ENCODE results near the gene CERS6. TPM values are rescaled to one million over a fixed set of nuclear protein-coding genes. Genes with fewer than 3 reads are reported as not detected.

CERS6 gene
- total and polyA plus RNA-seq, 10 donors, result 2.5 to 22.3 (median 12.8) TPM

DNA sequence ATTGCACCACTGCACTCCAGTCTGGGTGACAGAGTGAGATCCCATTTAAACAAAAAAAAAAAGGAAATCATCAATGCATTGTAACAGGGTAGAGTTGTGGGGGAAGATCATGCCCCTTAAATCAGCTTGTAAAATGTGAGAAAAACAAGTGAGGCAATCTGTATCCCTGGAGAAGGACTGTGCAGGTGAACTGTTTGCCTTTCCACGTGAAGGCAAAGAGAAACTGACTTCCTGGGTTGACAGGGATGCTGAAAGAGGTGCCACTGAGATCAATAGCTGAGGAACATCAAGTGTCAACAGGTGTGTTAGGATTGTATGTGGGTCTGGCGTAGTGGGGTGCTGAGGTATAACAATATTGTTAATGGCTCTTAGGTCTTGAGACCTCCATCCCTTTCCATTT, 48.3 kb downstream of the CERS6 start:
- Histone ChIP-seq H3K27ac (no peak overlapping the region), H3K36me3 (peaks cover 0 to 3% (median 0%) of the 10 kb centered on the region in 6 donors), H3K27me3 (replicated peaks in 1 of 7) (no peaks in the 10 kb centered on the region), H3K4me3 (no peak overlapping the region), H3K4me1 (no peaks in the 10 kb centered on the region), H3K9me3 (peaks cover 0 to 13% (median 7%) of the 10 kb centered on the region in 8 donors)
- intact Hi-C loops (cut with DNase I; ENCODE audit: low total_unique reads), result no loop called here
- DNase-seq, result no peak
- no peak for TF ChIP-seq CTCF (IDR thresholded peaks at IDR 0.05 in 8 of 11, conservative IDR thresholded peaks at IDR 0.05 in 3 of 11)
- TF ChIP-seq POLR2AphosphoS5 (IDR thresholded peaks at IDR 0.05), result no peak
- no peak for TF ChIP-seq POLR2A (IDR thresholded peaks at IDR 0.05)
- WGBS, 5 donors, result 80 to 93% (median 86%) methylated on average over 2 of the region's 2 CpGs

GRCh38 chr2:168510125-168510756, 54.2 kb downstream of the CERS6 start:
- no peaks in the 10 kb centered on the region for H3K4me1 ChIP-seq
- TF ChIP-seq POLR2AphosphoS5 (IDR thresholded peaks at IDR 0.05), result no peak
- no peak for TF ChIP-seq CTCF (IDR thresholded peaks at IDR 0.05 in 8 of 11, conservative IDR thresholded peaks at IDR 0.05 in 3 of 11)
- no peak for TF ChIP-seq POLR2A (IDR thresholded peaks at IDR 0.05)
- no peak for DNase-seq
- no peaks in the 10 kb centered on the region for H3K9me3 ChIP-seq
- no peak overlapping the region for H3K27ac ChIP-seq
- H3K36me3 ChIP-seq, result no peaks in the 10 kb centered on the region
- no peaks in the 10 kb centered on the region for H3K27me3 ChIP-seq (replicated peaks in 1 of 7)
- intact Hi-C loops (cut with DNase I; ENCODE audit: low total_unique reads), result no loop called here
- H3K4me3 ChIP-seq, result no peak overlapping the region
- 93 to 95% (median 94%) methylated on average over 6 of the region's 6 CpGs for WGBS, 5 donors

DNA sequence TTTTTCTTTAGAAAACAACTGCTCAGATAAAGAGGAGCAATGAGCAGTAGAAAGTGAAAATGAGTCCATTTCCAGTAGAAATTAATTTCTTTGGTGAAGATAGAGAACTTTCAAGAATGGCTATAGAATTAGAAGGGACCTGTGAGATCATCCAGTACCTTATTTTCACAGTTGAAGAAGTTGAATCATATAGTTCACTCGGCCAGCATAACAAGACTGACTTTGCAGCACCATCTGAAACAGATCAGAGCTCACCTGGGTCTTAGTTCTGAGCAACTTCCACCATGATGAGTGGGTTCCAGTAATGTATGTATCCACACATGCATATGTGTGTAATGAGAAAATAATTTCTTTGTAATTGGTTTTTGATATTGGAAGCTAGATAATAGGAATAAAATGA, 58.6 kb downstream of the CERS6 start:
- intact Hi-C loops (cut with DNase I; ENCODE audit: low total_unique reads), result no loop called here
- H3K4me1 ChIP-seq, result peaks cover 0 to 11% (median 5%) of the 10 kb centered on the region in 6 donors
- no peaks in the 10 kb centered on the region for H3K27me3 ChIP-seq (replicated peaks in 1 of 7)
- no peak overlapping the region for H3K4me3 ChIP-seq
- no peaks in the 10 kb centered on the region for H3K9me3 ChIP-seq
- DNase-seq, result no peak
- H3K36me3 ChIP-seq, result no peaks in the 10 kb centered on the region
- H3K27ac ChIP-seq, result no peak overlapping the region
- 82 to 92% (median 85%) methylated on average over 1 of the region's 1 CpG for WGBS, 5 donors
- TF ChIP-seq POLR2AphosphoS5 (IDR thresholded peaks at IDR 0.05), result no peak
- no peak for TF ChIP-seq CTCF (IDR thresholded peaks at IDR 0.05 in 8 of 11, conservative IDR thresholded peaks at IDR 0.05 in 3 of 11)
- no peak for TF ChIP-seq POLR2A (IDR thresholded peaks at IDR 0.05)

- intact Hi-C loops (cut with DNase I; ENCODE audit: low total_unique reads), result no loop called here
- Histone ChIP-seq H3K36me3 (no peaks in the 10 kb centered on the region), H3K4me3 (no peak overlapping the region), H3K27me3 (replicated peaks in 1 of 7) (no peaks in the 10 kb centered on the region), H3K9me3 (no peaks in the 10 kb centered on the region), H3K4me1 (peaks cover 0 to 11% (median 5%) of the 10 kb centered on the region in 6 donors), H3K27ac (no peak overlapping the region)
- TF ChIP-seq POLR2AphosphoS5 (IDR thresholded peaks at IDR 0.05), result no peak
- no peak for TF ChIP-seq POLR2A (IDR thresholded peaks at IDR 0.05)
- TF ChIP-seq CTCF (IDR thresholded peaks at IDR 0.05 in 8 of 11, conservative IDR thresholded peaks at IDR 0.05 in 3 of 11), result no peak
- WGBS, 5 donors, result 71 to 93% (median 82%) methylated on average over 2 of the region's 2 CpGs
- DNase-seq, result no peak
Observed at GRCh38 chr2:168515502-168515901, 59.4 kb downstream of the CERS6 start.

Measured in spleen (tissue), 11 donors.